MM.1S (cell line): ENCODE measurements around the gene EVX1.

Experiments used
- DNase-seq: peaks from one replicate; pipeline ENCODE4 v3.0.0-alpha.2; 2015
- H2AFZ ChIP-seq: fragments of 300-600 bp; sonication (generic); 2 replicates; pipeline ENCODE4 v1.6.0; 2016; ENCODE audit warnings: antibody characterized with exemption, low read length
- H3F3A ChIP-seq: fragments of 300-600 bp; sonication (generic); 2 replicates; pipeline ENCODE4 v1.6.1; 2016; ENCODE audit warnings: mild to moderate bottlenecking, antibody characterized with exemption, low read length, moderate library complexity, mixed read lengths; ENCODE audit not compliant: insufficient read depth
- H3K27ac ChIP-seq: fragments of 300-600 bp; sonication (generic); 2 replicates; pipeline ENCODE4 v1.5.1; 2016; ENCODE audit warnings: mild to moderate bottlenecking, low read length
- H3K27me3 ChIP-seq: fragments of 300-600 bp; sonication (generic); replicated peaks from 2 replicates; pipeline ENCODE4 v1.6.0; 2016; ENCODE audit warnings: low read length; ENCODE audit not compliant: insufficient read depth
- H3K36me3 ChIP-seq: fragments of 300-600 bp; sonication (generic); replicated peaks from 2 replicates; pipeline ENCODE4 v1.6.1; 2016; ENCODE audit warnings: mild to moderate bottlenecking, low read length, mixed read lengths; ENCODE audit not compliant: insufficient read depth
- H3K4me1 ChIP-seq: fragments of 300-600 bp; sonication (generic); 2 replicates; pipeline ENCODE4 v1.6.1; 2016; ENCODE audit warnings: low read length, mixed read lengths
- H3K4me2 ChIP-seq: fragments of 300-600 bp; sonication (generic); 2 replicates; pipeline ENCODE4 v1.6.0; 2016; ENCODE audit warnings: low read depth, low read length
- H3K4me3 ChIP-seq: fragments of 300-600 bp; sonication (generic); 2 replicates; pipeline ENCODE4 v1.5.1; 2016; ENCODE audit warnings: low read length, mixed read lengths
- H3K79me2 ChIP-seq: fragments of 300-600 bp; sonication (generic); 2 replicates; pipeline ENCODE4 v1.6.1; 2016; ENCODE audit warnings: mixed run types, low read length, mixed read lengths
- H3K9ac ChIP-seq: fragments of 300-600 bp; sonication (generic); 2 replicates; pipeline ENCODE4 v1.6.1; 2016; ENCODE audit warnings: low read length, mixed read lengths
- H3K9me2 ChIP-seq: fragments of 300-600 bp; sonication (generic); replicated peaks from 2 replicates; pipeline ENCODE4 v1.6.1; 2016; ENCODE audit warnings: mild to moderate bottlenecking, low read length, mixed read lengths; ENCODE audit not compliant: insufficient read depth
- H3K9me3 ChIP-seq: fragments of 300-600 bp; sonication (generic); replicated peaks from 2 replicates; pipeline ENCODE4 v1.6.1; 2016; ENCODE audit warnings: mild to moderate bottlenecking, low read length, mixed read lengths; ENCODE audit not compliant: insufficient read depth
- H4K20me1 ChIP-seq: fragments of 300-600 bp; sonication (generic); 2 replicates; pipeline ENCODE4 v1.6.1; 2016; ENCODE audit warnings: mild to moderate bottlenecking, low read length, moderate library complexity, mixed read lengths; ENCODE audit not compliant: insufficient read depth
- CTCF ChIP-seq: fragments of 300-600 bp; sonication (generic); IDR thresholded peaks from 2 replicates; pipeline ENCODE4 v1.5.1; 2016; ENCODE audit warnings: antibody characterized with exemption, low read length, mixed read lengths
- EZH2 ChIP-seq: fragments of 300-600 bp; sonication (generic); optimal IDR thresholded peaks from 2 replicates; pipeline ENCODE3; 2017; ENCODE audit warnings: low read depth, mild to moderate bottlenecking, antibody characterized with exemption, low read length, mixed read lengths
- EZH2phosphoT487 ChIP-seq: fragments of 300-600 bp; sonication (generic); IDR thresholded peaks from 2 replicates; pipeline ENCODE4 v1.6.1; 2018; ENCODE audit warnings: antibody characterized with exemption, low read length

Gene EVX1

DNA sequence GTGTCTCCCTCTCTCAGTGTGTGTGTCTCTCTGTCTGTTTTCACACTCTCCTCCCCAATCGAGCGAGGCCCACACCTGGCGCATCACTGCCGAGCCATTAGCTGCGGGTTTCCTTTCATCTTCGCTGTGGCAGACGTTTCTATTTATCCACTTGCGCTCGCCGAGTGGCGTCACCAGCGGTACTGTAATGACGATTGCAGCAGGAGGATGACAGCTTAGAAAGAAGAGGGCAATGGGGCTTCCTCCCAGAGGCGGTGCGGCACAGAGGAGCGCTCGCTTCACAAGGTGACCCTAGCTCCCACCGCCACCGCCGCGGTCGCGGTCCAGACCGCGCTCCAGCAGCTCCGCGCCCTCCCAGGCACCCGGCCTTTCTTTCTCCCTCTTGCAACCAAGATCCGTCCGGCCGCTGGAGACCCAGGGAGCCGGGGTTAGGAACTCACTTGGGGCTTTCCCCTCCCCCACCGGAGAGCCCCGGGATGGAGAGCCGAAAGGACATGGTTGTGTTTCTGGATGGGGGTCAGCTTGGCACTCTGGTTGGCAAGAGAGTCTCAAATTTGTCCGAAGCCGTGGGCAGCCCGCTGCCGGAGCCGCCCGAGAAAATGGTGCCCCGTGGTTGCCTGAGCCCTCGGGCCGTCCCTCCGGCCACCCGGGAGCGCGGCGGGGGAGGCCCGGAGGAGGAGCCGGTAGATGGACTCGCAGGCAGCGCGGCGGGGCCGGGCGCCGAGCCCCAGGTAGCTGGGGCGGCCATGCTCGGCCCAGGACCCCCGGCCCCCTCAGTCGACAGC, at the start of gene EVX1:
Gene EVX1 (plus strand): TSS at position 248 of the 785 bp plus-strand sequence. CDS start 229 bp downstream, at position 477.
- Histone ChIP-seq H4K20me1 (no peaks in the 10 kb centered on the region), H3K36me3 (no peaks in the 10 kb centered on the region), H3F3A (no peaks in the 10 kb centered on the region), H3K9ac (no peak within 1 kb of the TSS), H3K79me2 (no peaks in the 10 kb centered on the region), H3K27me3 (peaks cover 58% of the 10 kb centered on the region), H3K4me3 (no peak within 1 kb of the TSS), H3K4me1 (no peaks in the 10 kb centered on the region), H2AFZ (no peak within 1 kb of the TSS), H3K27ac (no peak within 1 kb of the TSS), H3K9me2 (no peaks in the 10 kb centered on the region), H3K4me2 (no peak within 1 kb of the TSS), H3K9me3 (no peaks in the 10 kb centered on the region)
- no peak for DNase-seq
- TF ChIP-seq CTCF (no peak), EZH2phosphoT487 (no peak), EZH2 (no peak)

DNA sequence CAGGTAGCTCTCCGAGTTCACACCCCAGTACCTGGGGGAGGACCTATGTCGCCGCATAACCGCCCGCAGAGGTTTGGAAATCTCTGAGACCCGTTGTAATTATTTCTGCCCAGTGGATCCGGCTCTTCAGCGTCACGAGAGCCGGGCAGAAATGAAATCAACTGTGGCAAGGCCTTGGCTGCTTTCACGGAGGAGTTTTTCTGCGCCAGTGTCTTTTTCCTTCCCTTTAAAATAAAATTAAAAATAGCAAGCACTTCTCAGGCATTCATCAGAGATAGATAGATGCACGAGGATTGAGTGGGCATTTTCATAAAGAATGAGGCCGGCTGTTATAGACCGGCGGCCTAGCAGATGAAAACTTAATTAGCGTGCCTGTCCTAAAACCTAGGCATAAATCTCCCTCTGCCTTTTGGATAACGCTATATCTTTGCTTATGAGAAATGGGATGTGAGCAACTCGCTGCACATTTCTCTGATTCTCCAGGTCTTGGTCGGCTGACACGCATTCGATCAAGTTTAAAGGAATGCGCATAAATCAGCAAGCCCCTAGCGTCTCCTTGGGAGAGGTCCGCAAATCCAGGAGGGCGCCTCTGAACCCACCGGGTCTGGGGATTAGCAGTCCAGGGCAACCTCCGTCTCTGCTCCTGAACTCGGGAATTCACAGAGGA, 49.1 kb upstream of the EVX1 start:
- H3K4me3 ChIP-seq: peak overlapping the region; percentile 42
- peaks cover 94% of the 10 kb centered on the region for H3K27me3 ChIP-seq
- no peaks in the 10 kb centered on the region for H3K79me2 ChIP-seq

DNA sequence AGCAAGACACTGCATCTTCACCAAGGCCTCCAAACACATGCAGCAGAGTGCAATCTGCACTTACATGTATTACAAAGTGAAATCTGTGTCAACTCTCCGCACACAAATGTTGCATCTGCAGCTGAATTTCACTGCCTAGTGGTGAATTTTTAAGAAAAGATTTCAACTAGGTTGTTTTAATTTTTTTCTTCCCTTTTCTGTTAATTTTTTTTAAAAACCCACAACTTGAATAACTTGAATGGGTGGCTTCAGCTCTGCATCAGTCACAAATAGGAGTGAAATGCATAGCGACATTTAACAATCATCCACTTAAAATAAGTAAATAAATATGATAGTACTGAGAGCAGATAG, 48.6 kb upstream of the EVX1 start:
- H3K27ac ChIP-seq: no peak overlapping the region
- TF ChIP-seq CTCF (no peak), EZH2phosphoT487 (no peak), EZH2 (no peak)
- no peaks in the 10 kb centered on the region for H3K79me2 ChIP-seq
- no peak for DNase-seq
- no peaks in the 10 kb centered on the region for H3K9me3 ChIP-seq
- H3F3A ChIP-seq: no peaks in the 10 kb centered on the region
- H3K27me3 ChIP-seq: peaks cover 94% of the 10 kb centered on the region
- no peak overlapping the region for H3K9ac ChIP-seq
- no peaks in the 10 kb centered on the region for H3K4me1 ChIP-seq
- H3K36me3 ChIP-seq: no peaks in the 10 kb centered on the region
- H2AFZ ChIP-seq: no peak overlapping the region
- H3K9me2 ChIP-seq: no peaks in the 10 kb centered on the region
- no peak overlapping the region for H3K4me2 ChIP-seq
- no peak overlapping the region for H3K4me3 ChIP-seq
- 0 out of 2 replicates have a peak, but pooled peaks cover 3% of the 10 kb centered on the region for H4K20me1 ChIP-seq

More for the DNA sequence above, 49.1 kb upstream of the EVX1 start:
- H3K9ac ChIP-seq: no peak overlapping the region
- DNase-seq: no peak
- TF ChIP-seq CTCF (no peak), EZH2 (no peak), EZH2phosphoT487 (no peak)
- no peaks in the 10 kb centered on the region for H3F3A ChIP-seq
- no peaks in the 10 kb centered on the region for H3K9me3 ChIP-seq
- H3K36me3 ChIP-seq: no peaks in the 10 kb centered on the region
- H3K4me1 ChIP-seq: no peaks in the 10 kb centered on the region
- H4K20me1 ChIP-seq: 0 out of 2 replicates have a peak, but pooled peaks cover 3% of the 10 kb centered on the region
- H3K4me2 ChIP-seq: peak overlapping the region; percentile 79
- H3K27ac ChIP-seq: no peak overlapping the region
- no peaks in the 10 kb centered on the region for H3K9me2 ChIP-seq
- no peak overlapping the region for H2AFZ ChIP-seq
